ACC112 (cell line): ENCODE data around the gene CTPS2.
A peak's percentile ranks its signal among the peaks of the same experiment; 100 is the strongest.
"Not testable (repeated sequence)": the region's sequence is repeated elsewhere in the genome, so short reads cannot be mapped to it uniquely, and the experiment has no call there.

Experiments used
- H2AFZ ChIP-seq: fragments of 200-600 bp; sonication (generic); one replicate; pipeline ENCODE4 v1.6.0; 2017; ENCODE audit warnings: antibody characterized with exemption, low read length; ENCODE audit not compliant: unreplicated experiment
- H3K27ac ChIP-seq: fragments of 200-600 bp; sonication (generic); 2 replicates; pipeline ENCODE4 v1.5.1; 2014; ENCODE audit warnings: low read depth, mild to moderate bottlenecking, antibody characterized with exemption, low read length, moderate library complexity
- H3K27me3 ChIP-seq: fragments of 200-600 bp; sonication (generic); 2 replicates; pipeline ENCODE4 v1.6.1; 2014; ENCODE audit warnings: mild to moderate bottlenecking, antibody characterized with exemption, low read length, moderate library complexity, mixed read lengths; ENCODE audit not compliant: insufficient read depth
- H3K36me3 ChIP-seq: fragments of 200-600 bp; sonication (generic); 2 replicates; pipeline ENCODE4 v1.6.1; 2016; ENCODE audit warnings: mild to moderate bottlenecking, antibody characterized with exemption, low read length, moderate library complexity, mixed read lengths; ENCODE audit not compliant: insufficient read depth
- H3K4me1 ChIP-seq: fragments of 200-600 bp; sonication (generic); one replicate; pipeline ENCODE4 v1.6.1; 2016; ENCODE audit warnings: low read length, mixed read lengths; ENCODE audit not compliant: insufficient read depth, unreplicated experiment, control insufficient read depth
- H3K4me3 ChIP-seq: fragments of 200-600 bp; sonication (generic); 2 replicates; pipeline ENCODE4 v1.5.1; 2014; ENCODE audit warnings: mild to moderate bottlenecking, low read depth, low read length
- H3K79me2 ChIP-seq: fragments of 200-600 bp; sonication (generic); one replicate; pipeline ENCODE4 v1.6.0; 2016; ENCODE audit warnings: low read length; ENCODE audit not compliant: control insufficient read depth, unreplicated experiment, insufficient read depth

Gene CTPS2

GRCh38 chrX:16712548-16713155, at the start of gene CTPS2:
Gene CTPS2 (minus strand): TSS chrX:16712669. CDS start chrX:16702902, 9,767 bp downstream.
- Histone ChIP-seq H3K4me3 (peak within 1 kb of the TSS; percentile 88), H3K79me2 (peaks cover 8% of the 10 kb centered on the region), H2AFZ (peak within 1 kb of the TSS; percentile 93), H3K36me3 (no peaks in the 10 kb centered on the region), H3K4me1 (peaks cover 5% of the 10 kb centered on the region), H3K27me3 (no peaks in the 10 kb centered on the region), H3K27ac (peak within 1 kb of the TSS; percentile 13; the same call in 1 of the 2 replicates)

GRCh38 chrX:16761500-16761899, 49.0 kb upstream of the CTPS2 start:
- H3K4me1 ChIP-seq, H3K27me3 ChIP-seq, H2AFZ ChIP-seq, H3K27ac ChIP-seq, H3K4me3 ChIP-seq, H3K79me2 ChIP-seq, H3K36me3 ChIP-seq: not testable (repeated sequence)

GRCh38 chrX:16756724-16757123, 44.3 kb upstream of the CTPS2 start:
- Histone ChIP-seq H3K36me3 (peaks cover 4% of the 10 kb centered on the region; the same call in 1 of the 2 replicates), H3K4me1 (no peaks in the 10 kb centered on the region), H3K4me3 (no peak overlapping the region), H3K79me2 (no peaks in the 10 kb centered on the region), H3K27ac (no peak overlapping the region), H2AFZ (no peak overlapping the region), H3K27me3 (no peaks in the 10 kb centered on the region)

- no peak overlapping the region for H2AFZ ChIP-seq
- H3K79me2 ChIP-seq = no peaks in the 10 kb centered on the region
- no peaks in the 10 kb centered on the region for H3K27me3 ChIP-seq
- no peak overlapping the region for H3K27ac ChIP-seq
- no peaks in the 10 kb centered on the region for H3K4me1 ChIP-seq
- H3K4me3 ChIP-seq = no peak overlapping the region
- H3K36me3 ChIP-seq = no peaks in the 10 kb centered on the region
Observed at GRCh38 chrX:16754019-16754418, 41.5 kb upstream of the CTPS2 start.

- Histone ChIP-seq H3K36me3 (peaks cover 10% of the 10 kb centered on the region; the same call in 1 of the 2 replicates), H3K27ac (no peak overlapping the region), H3K79me2 (no peaks in the 10 kb centered on the region), H2AFZ (no peak overlapping the region), H3K27me3 (no peaks in the 10 kb centered on the region), H3K4me3 (no peak overlapping the region), H3K4me1 (no peaks in the 10 kb centered on the region)
Observed at GRCh38 chrX:16750136-16750535, 37.7 kb upstream of the CTPS2 start.

- no peaks in the 10 kb centered on the region for H3K79me2 ChIP-seq
Observed at GRCh38 chrX:16748425-16748824, 36.0 kb upstream of the CTPS2 start.

GRCh38 chrX:16745659-16746058, 33.2 kb upstream of the CTPS2 start:
- Histone ChIP-seq H2AFZ (no peak overlapping the region), H3K79me2 (no peaks in the 10 kb centered on the region), H3K27ac (no peak overlapping the region), H3K4me3 (no peak overlapping the region), H3K27me3 (no peaks in the 10 kb centered on the region), H3K4me1 (peaks cover 7% of the 10 kb centered on the region), H3K36me3 (peaks cover 10% of the 10 kb centered on the region)

More at GRCh38 chrX:16748425-16748824, 36.0 kb upstream of the CTPS2 start:
- H3K4me1 ChIP-seq = peaks cover 7% of the 10 kb centered on the region
- no peak overlapping the region for H3K4me3 ChIP-seq
- H3K27me3 ChIP-seq = no peaks in the 10 kb centered on the region
- no peak overlapping the region for H3K27ac ChIP-seq
- H3K36me3 ChIP-seq = peaks cover 10% of the 10 kb centered on the region; the same call in 1 of the 2 replicates
- H2AFZ ChIP-seq = no peak overlapping the region

- Histone ChIP-seq H3K36me3 (peaks cover 10% of the 10 kb centered on the region), H3K27me3 (no peaks in the 10 kb centered on the region)
Observed at GRCh38 chrX:16745102-16745501, 32.6 kb upstream of the CTPS2 start.

GRCh38 chrX:16743604-16744325, 31.3 kb upstream of the CTPS2 start:
- peaks cover 10% of the 10 kb centered on the region for H3K36me3 ChIP-seq
- no peaks in the 10 kb centered on the region for H3K27me3 ChIP-seq
- peak overlapping the region; percentile 80 for H3K27ac ChIP-seq

More at GRCh38 chrX:16745102-16745501, 32.6 kb upstream of the CTPS2 start:
- Histone ChIP-seq H3K27ac (no peak overlapping the region), H3K4me1 (peaks cover 7% of the 10 kb centered on the region), H2AFZ (no peak overlapping the region), H3K79me2 (no peaks in the 10 kb centered on the region), H3K4me3 (no peak overlapping the region)

GRCh38 chrX:16739574-16739973, 27.1 kb upstream of the CTPS2 start:
- H2AFZ ChIP-seq = no peak overlapping the region
- no peaks in the 10 kb centered on the region for H3K79me2 ChIP-seq
- H3K27me3 ChIP-seq = no peaks in the 10 kb centered on the region
- no peak overlapping the region for H3K27ac ChIP-seq
- H3K4me3 ChIP-seq = no peak overlapping the region
- peaks cover 4% of the 10 kb centered on the region for H3K36me3 ChIP-seq
- H3K4me1 ChIP-seq = peaks cover 7% of the 10 kb centered on the region

More at GRCh38 chrX:16743604-16744325, 31.3 kb upstream of the CTPS2 start:
- H3K4me3 ChIP-seq = no peak overlapping the region
- no peak overlapping the region for H2AFZ ChIP-seq
- no peaks in the 10 kb centered on the region for H3K79me2 ChIP-seq
- H3K4me1 ChIP-seq = peaks cover 7% of the 10 kb centered on the region

GRCh38 chrX:16737024-16737423, 24.6 kb upstream of the CTPS2 start:
- Histone ChIP-seq H3K4me3 (no peak overlapping the region), H3K36me3 (peaks cover 4% of the 10 kb centered on the region; the same call in 1 of the 2 replicates), H3K27me3 (no peaks in the 10 kb centered on the region), H3K4me1 (no peaks in the 10 kb centered on the region), H3K27ac (no peak overlapping the region), H3K79me2 (peaks cover 6% of the 10 kb centered on the region), H2AFZ (no peak overlapping the region)
